Bone marrow (tissue), 2 donors: Measurements from ENCODE around the gene TAOK3.
"Not testable (repeated sequence)": the region's sequence is repeated elsewhere in the genome, so short reads cannot be mapped to it uniquely, and the experiment has no call there.

Experiments
- DNase-seq, 2 donors: peaks; one replicate each; lab custom pipeline; 2025; lab: John Stamatoyannopoulos, UW

Gene TAOK3

DNA sequence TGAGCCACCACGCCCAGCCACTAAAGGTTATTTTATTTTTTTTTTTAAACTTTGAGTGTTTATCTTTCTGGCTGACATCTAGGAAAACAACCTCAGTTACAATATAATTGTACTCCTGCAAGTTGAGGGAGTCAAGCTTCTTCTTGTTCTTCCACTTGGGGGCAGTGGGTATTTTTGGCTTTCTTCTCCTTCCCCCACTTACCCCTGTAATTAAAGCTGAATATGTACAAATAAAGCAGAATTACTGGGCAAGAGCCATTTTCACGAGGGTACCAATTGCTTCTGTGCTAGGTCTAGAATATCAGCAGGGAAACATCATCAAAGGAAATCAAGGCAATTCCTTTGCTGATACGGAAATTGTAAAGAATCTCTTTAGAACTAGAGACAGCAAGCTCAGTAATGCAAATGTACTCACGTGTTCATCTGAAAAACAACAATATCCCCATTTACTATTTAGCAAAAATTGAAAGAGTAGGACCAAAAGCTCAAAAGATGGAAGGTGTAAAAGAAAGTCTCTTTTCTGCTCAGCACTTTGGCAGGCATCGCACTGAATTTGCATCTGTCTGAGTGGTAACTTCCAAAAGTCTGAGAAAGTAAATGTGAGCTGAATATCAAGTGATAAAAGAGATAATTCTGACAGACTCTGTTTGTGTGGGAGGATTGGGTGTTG is 72.8 kb downstream of the TAOK3 start:
- DNase-seq = peak in 1 of 2 donors; percentile 43

DNA sequence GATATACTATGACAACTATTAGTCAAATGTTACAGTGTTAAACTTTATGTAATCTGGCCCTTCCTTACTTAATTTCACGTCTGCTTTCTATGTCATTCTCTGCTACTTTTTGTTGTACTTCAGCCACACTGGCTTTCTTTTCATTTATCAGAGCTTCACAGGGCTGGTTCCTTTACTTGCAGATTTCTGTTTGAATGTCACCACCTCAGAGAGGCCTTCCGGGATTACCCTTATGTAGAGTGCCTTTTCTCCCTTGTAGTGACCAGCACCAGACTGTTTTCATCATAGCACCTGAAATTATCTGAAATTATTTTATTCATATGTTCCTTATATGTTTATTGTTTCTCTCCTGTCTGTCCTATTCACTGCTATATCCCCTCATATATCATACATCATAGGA is 75.4 kb downstream of the TAOK3 start:
- no peak for DNase-seq

DNA sequence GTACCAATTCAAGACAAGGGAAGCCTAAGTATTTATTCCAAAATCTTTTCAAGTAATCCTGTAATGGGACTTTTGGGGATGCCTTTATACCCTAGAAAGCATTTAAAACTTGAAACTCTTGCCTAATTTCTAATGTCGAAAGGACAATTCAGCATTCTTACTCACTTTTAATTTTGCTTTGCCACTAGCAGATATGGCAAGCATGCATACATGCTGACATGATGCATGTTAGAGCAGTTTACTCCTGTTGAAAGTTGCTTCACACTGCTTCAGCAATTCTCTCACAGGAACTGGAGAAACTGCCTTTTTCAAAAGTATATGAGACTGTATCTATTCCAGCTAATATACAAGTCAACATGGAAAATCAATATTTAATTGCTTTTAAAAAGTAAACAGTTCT is 79.9 kb downstream of the TAOK3 start:
- DNase-seq = no peak

- no peak for DNase-seq
Observed at GRCh38 chr12:118290130-118290529, 82.6 kb downstream of the TAOK3 start.

DNA sequence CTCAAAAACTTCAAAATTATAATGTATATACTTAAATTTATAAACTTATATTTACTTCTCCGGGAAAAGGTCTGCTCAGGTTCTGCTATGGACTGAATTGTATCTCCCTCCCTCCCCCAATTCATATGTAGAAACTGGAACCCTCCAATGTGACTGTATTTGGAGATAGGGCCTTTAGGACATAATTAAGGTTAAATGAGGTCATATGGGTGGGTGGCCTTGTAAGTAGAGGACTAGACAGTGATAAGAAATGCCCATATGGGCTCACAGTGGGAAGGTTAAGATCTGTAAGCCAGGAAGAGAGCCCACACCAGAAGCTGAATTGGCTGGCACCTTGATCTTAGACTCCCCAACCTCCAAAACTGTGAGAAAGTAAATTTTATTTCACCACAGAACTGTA is 84.5 kb downstream of the TAOK3 start:
- DNase-seq = no peak

DNA sequence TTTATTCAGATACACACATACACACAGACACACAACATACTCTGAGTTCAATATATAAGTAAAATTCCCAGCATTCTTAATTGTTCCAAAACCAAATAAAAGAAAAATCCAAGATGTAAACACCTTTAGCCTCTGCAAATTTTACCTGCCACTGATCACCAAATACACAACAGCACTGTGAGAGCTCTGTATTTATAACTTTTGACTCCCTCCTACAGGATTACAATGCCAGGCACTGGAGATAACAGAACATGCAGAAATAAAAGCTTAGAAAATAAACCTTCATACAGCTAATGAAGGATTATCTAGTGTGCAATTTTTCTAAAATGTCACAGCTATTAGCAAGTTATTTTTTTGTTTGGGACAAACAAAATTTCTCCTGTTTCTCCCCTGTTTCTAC is 85.0 kb downstream of the TAOK3 start:
- no peak for DNase-seq

DNA sequence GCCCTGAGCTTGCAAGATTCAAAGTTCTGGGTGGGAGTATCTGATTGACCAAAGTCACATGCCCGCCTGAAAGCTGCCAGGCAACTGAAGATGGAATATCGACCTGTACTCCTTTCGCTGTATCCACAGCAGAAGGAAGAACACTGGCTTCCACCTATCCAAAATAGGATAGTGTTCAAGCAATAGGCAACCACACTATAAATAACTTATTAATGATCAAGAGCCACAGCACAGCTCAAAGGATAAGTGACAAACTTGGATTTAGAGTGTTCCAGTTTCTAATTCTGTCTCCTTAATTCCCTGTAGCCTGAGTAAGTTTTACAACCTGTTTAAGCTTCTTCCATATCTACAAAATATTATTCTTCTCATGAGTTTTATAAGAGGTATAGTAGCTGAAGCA is 89.9 kb downstream of the TAOK3 start:
- DNase-seq = no peak

DNA sequence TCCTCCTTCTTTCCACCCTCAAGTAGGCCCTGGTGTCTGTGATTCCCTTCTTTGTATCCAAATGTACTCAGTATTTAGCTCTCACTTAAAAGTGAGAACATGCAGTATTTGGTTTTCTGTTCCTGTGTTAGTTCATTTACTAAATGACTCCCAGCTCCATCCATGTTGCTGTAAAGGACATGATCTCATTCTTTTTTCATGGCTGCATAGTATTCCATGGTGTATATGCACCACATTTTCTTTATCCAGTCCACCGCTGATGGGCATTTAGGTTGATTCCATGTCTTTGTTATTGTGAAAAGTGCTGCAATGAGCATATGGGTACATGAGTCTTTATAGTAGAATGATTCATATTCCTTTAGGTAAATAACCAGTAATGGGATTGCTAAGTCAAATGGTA is 94.4 kb downstream of the TAOK3 start:
- not testable (repeated sequence) for DNase-seq

- DNase-seq = peak in 1 of 2 donors; percentile 7
Observed at GRCh38 chr12:118274066-118274465, 98.6 kb downstream of the TAOK3 start.

- no peak for DNase-seq
Observed at GRCh38 chr12:118271770-118272417, 100.8 kb downstream of the TAOK3 start.

DNA sequence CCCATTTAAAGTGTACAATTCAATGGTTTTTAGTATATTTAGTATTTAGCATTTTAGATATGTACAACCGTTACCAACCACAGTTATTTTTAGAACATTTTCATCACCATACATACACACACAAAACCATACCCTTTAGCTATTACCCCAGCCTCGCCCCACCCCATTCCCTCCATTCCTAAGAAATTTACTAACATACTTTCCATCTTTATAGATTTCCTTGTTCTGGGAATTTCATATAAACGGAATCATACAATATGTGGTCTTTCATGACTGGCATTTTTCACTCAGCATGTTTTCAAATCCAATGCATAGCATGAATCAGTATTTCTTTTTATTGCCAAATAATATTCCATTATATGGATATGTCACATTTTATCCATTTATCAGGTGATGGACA is 101.5 kb downstream of the TAOK3 start:
- DNase-seq = no peak

GRCh38 chr12:118269806-118270205 is 102.9 kb downstream of the TAOK3 start:
- no peak for DNase-seq

DNA sequence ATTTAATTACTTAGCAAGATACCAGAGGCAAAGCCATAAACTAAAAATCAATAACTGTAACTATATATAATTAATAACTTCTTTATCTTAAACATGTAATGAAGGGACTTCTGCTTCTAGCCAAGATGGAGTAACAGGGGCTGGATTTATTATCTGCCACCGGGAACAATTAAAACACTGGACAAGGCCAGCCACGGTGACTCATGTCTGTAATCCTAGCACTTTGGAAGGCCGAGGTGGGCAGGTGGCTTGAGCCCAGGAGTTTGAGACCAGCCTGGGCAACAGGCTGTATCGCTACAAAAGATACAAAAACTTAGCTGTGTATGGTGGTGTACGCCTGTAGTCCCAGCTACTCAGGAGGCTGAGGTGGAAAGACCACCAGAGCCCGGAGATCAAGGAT is 113.6 kb downstream of the TAOK3 start:
- DNase-seq = no peak

GRCh38 chr12:118256352-118256751 is 116.4 kb downstream of the TAOK3 start:
- no peak for DNase-seq

GRCh38 chr12:118249547-118249946 is 123.2 kb downstream of the TAOK3 start:
- no peak for DNase-seq

- not testable (repeated sequence) for DNase-seq
Observed at GRCh38 chr12:118245886-118246285, 126.8 kb downstream of the TAOK3 start.

- DNase-seq = no peak
Observed at GRCh38 chr12:118238888-118239287, 133.8 kb downstream of the TAOK3 start.

GRCh38 chr12:118237908-118238307 is 134.8 kb downstream of the TAOK3 start:
- no peak for DNase-seq

GRCh38 chr12:118237052-118237665 is 135.5 kb downstream of the TAOK3 start:
- peak in 1 of 2 donors; percentile 82 for DNase-seq

DNA sequence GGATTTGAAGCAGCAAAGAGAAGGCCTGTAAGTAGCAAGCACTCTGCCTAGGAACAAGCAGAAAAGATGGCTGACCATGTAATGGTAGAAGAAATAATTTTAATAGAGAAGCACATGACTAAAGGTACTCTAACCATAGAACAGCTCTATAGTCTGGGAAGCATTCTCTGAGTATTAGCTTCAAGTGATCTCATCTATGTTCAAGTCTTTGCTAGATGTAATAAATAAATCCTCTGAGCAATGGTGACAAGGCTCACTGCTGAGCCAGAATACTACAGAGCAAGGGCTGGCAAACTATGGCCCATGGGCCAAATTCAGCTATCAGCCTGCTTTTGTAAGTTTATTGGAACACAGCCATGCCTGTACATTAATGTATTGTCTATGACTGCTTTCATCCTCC is 152.0 kb downstream of the TAOK3 start:
- DNase-seq = no peak

DNA sequence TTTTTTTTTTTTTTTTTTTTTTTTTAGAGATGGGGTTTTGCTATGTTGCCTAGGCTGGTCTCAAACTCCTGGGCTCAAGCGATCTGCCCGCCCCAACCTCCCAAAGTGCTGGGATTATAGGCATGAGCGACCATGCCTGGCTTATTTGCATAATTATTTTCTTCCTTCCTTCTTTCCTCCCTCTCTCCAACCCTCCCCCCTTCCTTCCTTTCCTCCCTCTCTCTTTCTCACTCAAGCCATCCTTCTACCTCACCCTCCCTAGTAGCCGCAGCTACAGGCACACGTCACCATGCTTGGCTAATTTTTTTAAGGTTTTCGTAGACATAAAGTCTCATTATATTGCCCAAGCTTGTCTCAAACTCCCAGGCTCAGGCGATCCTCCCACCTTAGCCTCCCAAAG is 152.9 kb downstream of the TAOK3 start:
- DNase-seq = no peak

DNA sequence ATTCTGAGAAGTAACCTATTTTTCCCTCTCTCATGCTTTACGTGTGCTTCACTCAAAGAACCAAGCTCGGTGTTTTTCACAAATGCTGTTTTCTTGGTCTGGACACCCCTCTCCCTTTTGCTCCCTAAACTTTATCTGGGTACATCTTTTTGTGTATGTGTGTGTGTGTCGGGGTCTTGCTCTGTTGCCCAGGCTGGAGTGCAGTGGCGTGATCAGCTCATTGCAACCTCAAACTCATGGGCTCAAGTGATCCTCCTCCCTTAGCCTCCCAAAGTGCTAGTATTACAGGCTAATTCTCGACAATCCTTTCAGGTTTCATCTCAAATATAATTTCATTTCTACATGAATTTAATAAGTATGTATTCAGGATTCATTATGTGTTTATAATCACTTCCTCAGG is 153.6 kb downstream of the TAOK3 start:
- DNase-seq = no peak

DNA sequence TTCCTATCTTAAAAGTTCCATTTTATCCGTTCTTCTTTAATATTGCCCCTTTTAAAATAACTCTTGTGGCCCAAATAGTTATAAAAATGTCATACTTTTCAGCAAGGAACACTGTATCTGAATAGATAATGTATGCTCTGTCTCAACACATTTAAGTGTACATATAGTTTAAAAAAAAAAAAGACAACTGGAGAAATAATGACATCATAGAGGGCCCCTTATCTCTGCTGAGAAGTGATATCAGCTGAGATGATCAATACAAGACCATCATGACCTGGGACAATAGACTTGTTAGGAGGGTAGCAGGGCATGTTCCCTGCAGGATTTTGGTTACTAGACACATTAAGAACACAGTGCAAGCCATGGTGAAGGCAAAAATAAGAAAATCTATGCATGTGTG is 159.3 kb downstream of the TAOK3 start:
- DNase-seq = no peak

DNA sequence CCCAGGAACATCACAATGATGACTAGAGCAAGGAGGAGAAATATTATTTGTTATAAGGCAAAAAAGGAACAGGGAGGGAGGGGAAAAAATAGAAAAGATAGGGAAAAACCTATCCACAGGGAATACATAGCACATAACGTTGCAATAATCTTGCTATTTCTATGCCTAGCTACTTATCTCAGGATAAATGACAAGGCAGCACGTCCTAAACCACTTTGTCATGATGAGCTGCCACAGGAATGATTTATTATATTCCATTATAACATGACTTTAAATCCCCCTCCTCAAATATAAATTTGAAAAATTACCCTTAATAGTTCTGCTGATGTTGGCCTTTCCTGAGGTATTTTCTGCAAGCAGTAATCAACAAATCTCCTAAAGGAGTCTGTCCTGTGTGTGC is 160.1 kb downstream of the TAOK3 start:
- no peak for DNase-seq
